ENCODE results near the gene CABP4. TPM values are rescaled to one million over a fixed set of nuclear protein-coding genes. Genes with fewer than 3 reads are reported as not detected.
A peak's percentile ranks its signal among the peaks of the same experiment; 100 is the strongest.

Gene CABP4
- total RNA-seq, 2 experiments from 2014 or later = 0.27 to 0.28 TPM

DNA sequence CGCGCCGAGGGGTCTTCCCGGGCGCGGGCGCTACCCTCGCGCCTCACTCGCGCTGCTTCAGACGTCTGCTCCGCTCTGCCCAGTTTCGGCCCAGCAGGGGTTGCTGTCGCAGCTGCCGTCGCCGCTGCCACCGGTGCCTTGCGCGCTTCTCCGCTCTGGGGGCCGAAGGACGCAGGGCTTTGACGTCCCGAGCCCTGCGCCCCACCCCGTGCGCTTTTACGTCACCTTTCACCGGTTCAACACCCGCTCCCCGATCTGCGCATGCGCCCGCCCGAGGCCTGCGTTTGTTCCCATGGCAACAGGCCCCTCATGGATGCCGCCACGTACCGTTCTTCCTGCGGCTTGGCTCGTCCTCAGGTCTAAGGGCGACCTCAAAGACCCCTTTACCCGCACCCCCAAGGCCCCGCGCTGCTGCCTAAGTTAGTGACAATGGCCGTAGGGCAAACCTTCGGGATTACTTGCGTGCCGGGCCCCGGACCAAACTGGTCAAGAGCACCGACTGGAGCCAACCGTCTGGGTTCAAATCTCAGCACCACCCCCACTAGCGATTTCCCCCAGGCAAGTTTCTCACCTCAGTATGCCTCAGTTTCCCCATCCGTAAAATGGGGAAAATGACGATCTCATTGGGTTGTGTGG lies 53.5 kb downstream of the CABP4 start:
- Mint-ChIP-seq H3K9me3 (no peaks in the 10 kb centered on the region), H3K4me1 (peaks cover 28% of the 10 kb centered on the region), H3K36me3 (peaks cover 8% of the 10 kb centered on the region), H3K27ac (peak overlapping the region; percentile 80), H3K27me3 (peaks cover 3% of the 10 kb centered on the region), H3K4me3 (peak overlapping the region; percentile 89)
- peak; percentile 99 for DNase-seq

DNA sequence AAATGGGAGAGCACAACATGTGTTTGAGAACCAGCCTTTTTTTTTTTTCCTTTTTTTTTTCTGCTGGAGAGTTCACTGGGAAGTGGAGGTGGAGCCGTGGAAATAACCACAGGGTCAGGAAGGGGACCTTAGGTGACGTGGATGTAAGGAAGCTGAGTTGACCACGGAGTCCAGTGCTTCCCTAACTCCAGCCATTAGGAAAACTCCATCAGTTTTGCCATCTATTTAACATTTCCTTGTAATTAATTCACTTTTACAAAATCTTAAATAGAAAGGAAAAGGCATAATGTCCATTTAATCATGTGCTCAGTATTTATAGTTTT lies 54.8 kb downstream of the CABP4 start:
- Mint-ChIP-seq H3K27ac (no peak overlapping the region), H3K4me3 (no peak overlapping the region), H3K9me3 (no peaks in the 10 kb centered on the region), H3K36me3 (peaks cover 8% of the 10 kb centered on the region), H3K27me3 (peaks cover 4% of the 10 kb centered on the region), H3K4me1 (peaks cover 27% of the 10 kb centered on the region)
- DNase-seq = no peak

Other genes starting within 250 kb of the CABP4 start
- gene GRK2, start 188.9 kb upstream of the CABP4 start, total RNA-seq = 100 to 1,000 TPM; 211 to 219 TPM
- 10 to 100 TPM; 52.0 to 55.7 TPM for gene ANKRD13D, start 166.1 kb upstream of the CABP4 start, total RNA-seq
- 1 to 10 TPM; 4.6 to 4.7 TPM for gene SSH3, start 151.8 kb upstream of the CABP4 start, total RNA-seq
- 10 to 100 TPM; 28.5 to 28.6 TPM for gene POLD4, start 101.8 kb upstream of the CABP4 start, total RNA-seq
- under 1 TPM; 0.31 to 0.56 TPM for gene CLCF1, start 81.8 kb upstream of the CABP4 start, total RNA-seq
- gene RAD9A, start 63.4 kb upstream of the CABP4 start, total RNA-seq = 10 to 100 TPM; 31.2 to 33.7 TPM
- gene PPP1CA, start 53.5 kb upstream of the CABP4 start, total RNA-seq = 100 to 1,000 TPM; 262 to 269 TPM
- gene TBC1D10C, start 51.3 kb upstream of the CABP4 start, total RNA-seq = 100 to 1,000 TPM; 117 to 121 TPM
- 1 to 10 TPM; 3.1 to 3.7 TPM for gene CARNS1, start 39.7 kb upstream of the CABP4 start, total RNA-seq
- 10 to 100 TPM; 64.9 to 67.7 TPM for gene RPS6KB2, start 26.9 kb upstream of the CABP4 start, total RNA-seq
- 100 to 1,000 TPM; 110 to 117 TPM for gene PTPRCAP, start 17.7 kb upstream of the CABP4 start, total RNA-seq
- 100 to 1,000 TPM; 293 to 310 TPM for gene CORO1B, start 11.9 kb upstream of the CABP4 start, total RNA-seq
- not detected for gene GPR152, start 2.6 kb upstream of the CABP4 start, total RNA-seq
- gene TMEM134, start 13.9 kb downstream of the CABP4 start, total RNA-seq = 10 to 100 TPM; 43.7 to 45.8 TPM
- gene AIP, start 27.7 kb downstream of the CABP4 start, total RNA-seq = 100 to 1,000 TPM; 107 to 112 TPM
- 10 to 100 TPM; 52.7 to 56.4 TPM for gene PITPNM1, start 50.0 kb downstream of the CABP4 start, total RNA-seq
- 10 to 100 TPM; 49.7 to 50.5 TPM for gene CDK2AP2, start 52.8 kb downstream of the CABP4 start, total RNA-seq
- gene CABP2, start 68.1 kb downstream of the CABP4 start, total RNA-seq = not detected
- gene GSTP1, start 128.5 kb downstream of the CABP4 start, total RNA-seq = 100 to 1,000 TPM; 452 to 465 TPM
- gene NDUFV1, start 151.6 kb downstream of the CABP4 start, total RNA-seq = 100 to 1,000 TPM; 317 to 321 TPM
- gene NUDT8, start 174.6 kb downstream of the CABP4 start, total RNA-seq = 10 to 100 TPM; 30.2 to 31.0 TPM
- gene TBX10, start 184.4 kb downstream of the CABP4 start, total RNA-seq = not detected
- under 1 TPM; 0.27 to 0.70 TPM for gene ACY3, start 195.4 kb downstream of the CABP4 start, total RNA-seq
- not detected for gene ALDH3B2, start 219.3 kb downstream of the CABP4 start, total RNA-seq

Measured in activated naive CD8-positive, alpha-beta T cell treated with anti-CD3 and anti-CD28 coated beads for 36 hours (primary cell).